Fibroblast of lung (primary cell): Measurements from ENCODE around the gene TMPRSS4. TPM values are rescaled to one million over a fixed set of nuclear protein-coding genes. Genes with fewer than 3 reads are reported as not detected.
A peak's percentile ranks its signal among the peaks of the same experiment; 100 is the strongest.

Experiments
- DNase-seq, 2 donors: peaks; one replicate each; pipeline versions ENCODE4 v3.0.0 to v3.0.0-alpha.2; 2010; ENCODE audit warnings: low read depth in 2 of 2
- H2AFZ ChIP-seq: 2 replicates; pipeline ENCODE4 v1.5.1; 2012; ENCODE audit warnings: low read length, control low read depth, inconsistent platforms
- H3K27ac ChIP-seq: 2 replicates; pipeline ENCODE4 v1.5.1; 2011; ENCODE audit warnings: low read length, control low read depth; ENCODE audit not compliant: insufficient read depth
- H3K27me3 ChIP-seq: 2 replicates; pipeline ENCODE4 v1.5.1; 2011; ENCODE audit warnings: mild to moderate bottlenecking, low read length; ENCODE audit not compliant: control insufficient read depth, insufficient read depth
- H3K36me3 ChIP-seq: 2 replicates; pipeline ENCODE4 v1.5.1; 2011; ENCODE audit warnings: low read length; ENCODE audit not compliant: control insufficient read depth, insufficient read depth
- H3K4me1 ChIP-seq: 2 replicates; pipeline ENCODE4 v1.5.1; 2011; ENCODE audit warnings: low read length; ENCODE audit not compliant: control insufficient read depth, insufficient read depth; ENCODE audit errors: extremely low read depth
- H3K4me2 ChIP-seq: 2 replicates; pipeline ENCODE4 v1.5.1; 2011; ENCODE audit warnings: low read length, control low read depth; ENCODE audit not compliant: insufficient read depth; ENCODE audit errors: extremely low read depth
- H3K4me3 ChIP-seq, 4 experiments: fragments of 200-600 bp in 1 of 4; sonication (generic) in 1 of 4; replicated peaks in 1 of 4; 2 replicates each; pipeline ENCODE4 v1.5.1; 2011 to 2016; ENCODE audit warnings: low read length in 4 of 4, low read depth in 3 of 4, mild to moderate bottlenecking in 3 of 4, control low read depth in 2 of 4, inconsistent platforms in 1 of 4, mixed read lengths in 1 of 4; ENCODE audit not compliant: insufficient read depth in 1 of 4; ENCODE audit errors: control extremely low read depth in 1 of 4
- H3K79me2 ChIP-seq: 2 replicates; pipeline ENCODE4 v1.5.1; 2012; ENCODE audit warnings: mild to moderate bottlenecking, low read length, inconsistent platforms; ENCODE audit not compliant: control insufficient read depth, insufficient read depth
- H3K9ac ChIP-seq: 2 replicates; pipeline ENCODE4 v1.5.1; 2011; ENCODE audit warnings: mild to moderate bottlenecking, low read length, control low read depth; ENCODE audit not compliant: insufficient read depth
- H3K9me3 ChIP-seq: 2 replicates; pipeline ENCODE4 v1.5.1; 2012; ENCODE audit warnings: low read depth, low read length; ENCODE audit not compliant: control insufficient read depth, insufficient read depth
- H4K20me1 ChIP-seq: 2 replicates; pipeline ENCODE4 v1.5.1; 2011; ENCODE audit warnings: low read length; ENCODE audit not compliant: control insufficient read depth, insufficient read depth; ENCODE audit errors: extremely low read depth
- CTCF ChIP-seq, 2 donors: IDR thresholded peaks in 1 of 2; conservative IDR thresholded peaks in 1 of 2; 1 replicate in 1 of 2; 2 replicates in 1 of 2; pipeline ENCODE4 v1.5.1; 2011 to 2012; ENCODE audit warnings: low read length in 2 of 2, control low read depth in 1 of 2, inconsistent platforms in 1 of 2, low read depth in 1 of 2, mild to moderate bottlenecking in 1 of 2
- EZH2 ChIP-seq: IDR thresholded peaks from 2 replicates; pipeline ENCODE4 v1.5.1; 2012; ENCODE audit warnings: low read length, control low read depth, mild to moderate bottlenecking; ENCODE audit errors: missing control alignments
- polyA plus RNA-seq, 2 donors: library from polyadenylated mRNA; depleted of rRNA in 1 of 2; stranded (reverse) in 1 of 2; unstranded in 1 of 2; fragments of >200 nt; gene quantifications; 2 replicates each; pipeline ENCODE4 v1.2.1, GENCODE V29; 2011 to 2012; ENCODE audit warnings: missing spikeins in 1 of 2
- total RNA-seq: library from RNA; depleted of rRNA; stranded (reverse); fragments of >200 nt; gene quantifications from 2 replicates; pipeline ENCODE4 v1.2.1, GENCODE V29; 2014

The TMPRSS4 gene
- total and polyA plus RNA-seq, 2 donors (not counting 1 experiment from before 2014, with no cell fraction given): not detected

GRCh38 chr11:118156531-118157185, 79.8 kb downstream of the TMPRSS4 start:
- no peak overlapping the region for H3K4me3 ChIP-seq
- no peaks in the 10 kb centered on the region for H3K4me1 ChIP-seq
- no peak overlapping the region for H3K27ac ChIP-seq
- TF ChIP-seq EZH2 (peak; percentile 25), CTCF (conservative IDR thresholded peaks at IDR 0.05 in 1 of 2, IDR thresholded peaks at IDR 0.05 in 1 of 2; ENCODE audit: low read depth in 1 of 2, low read length in 2 of 2) (no peak)
- no peak for DNase-seq
- no peak overlapping the region for H3K9ac ChIP-seq
- H3K36me3 ChIP-seq: no peaks in the 10 kb centered on the region
- H3K79me2 ChIP-seq: no peaks in the 10 kb centered on the region
- no peaks in the 10 kb centered on the region for H4K20me1 ChIP-seq
- peaks cover 58% of the 10 kb centered on the region for H3K27me3 ChIP-seq
- H3K4me2 ChIP-seq: no peak overlapping the region
- no peak overlapping the region for H2AFZ ChIP-seq
- no peaks in the 10 kb centered on the region for H3K9me3 ChIP-seq

- Histone ChIP-seq H3K27me3 (peaks cover 51% of the 10 kb centered on the region), H3K79me2 (no peaks in the 10 kb centered on the region), H3K4me2 (no peak overlapping the region), H3K4me3 (no peak overlapping the region), H3K9me3 (no peaks in the 10 kb centered on the region), H3K9ac (no peak overlapping the region), H2AFZ (no peak overlapping the region), H4K20me1 (no peaks in the 10 kb centered on the region), H3K36me3 (no peaks in the 10 kb centered on the region), H3K27ac (no peak overlapping the region), H3K4me1 (no peaks in the 10 kb centered on the region)
- no peak for DNase-seq
- TF ChIP-seq CTCF (conservative IDR thresholded peaks at IDR 0.05 in 1 of 2, IDR thresholded peaks at IDR 0.05 in 1 of 2; ENCODE audit: low read depth in 1 of 2, low read length in 2 of 2) (no peak), EZH2 (no peak)
These were observed 80.5 kb downstream of the TMPRSS4 start for GRCh38 chr11:118157186-118157895.

- Histone ChIP-seq H3K4me1 (no peaks in the 10 kb centered on the region), H3K27ac (no peak overlapping the region), H3K4me2 (no peak overlapping the region), H4K20me1 (no peaks in the 10 kb centered on the region), H3K27me3 (peaks cover 19% of the 10 kb centered on the region), H3K9ac (no peak overlapping the region), H2AFZ (no peak overlapping the region), H3K79me2 (no peaks in the 10 kb centered on the region), H3K9me3 (no peaks in the 10 kb centered on the region), H3K36me3 (no peaks in the 10 kb centered on the region), H3K4me3 (no peak overlapping the region)
- no peak for DNase-seq
- no peak for TF ChIP-seq CTCF (conservative IDR thresholded peaks at IDR 0.05 in 1 of 2, IDR thresholded peaks at IDR 0.05 in 1 of 2; ENCODE audit: low read depth in 1 of 2, low read length in 2 of 2)
- no peak for TF ChIP-seq EZH2
These were observed 84.9 kb downstream of the TMPRSS4 start for GRCh38 chr11:118161786-118162185.
